Choroid plexus epithelial cell (primary cell): ENCODE results near the gene CD63.

ENCODE experiments used
- DNase-seq: peaks from one replicate; pipeline ENCODE4 v3.0.0-alpha.2; 2010; ENCODE audit warnings: low read depth
- H3K4me3 ChIP-seq: 2 replicates; pipeline ENCODE4 v1.5.1; 2011; ENCODE audit warnings: low read depth, mild to moderate bottlenecking, control low read depth, low read length, moderate library complexity
- CTCF ChIP-seq: conservative IDR thresholded peaks from 2 replicates; pipeline ENCODE4 v1.5.1; 2011; ENCODE audit warnings: low read depth, mild to moderate bottlenecking, control low read depth, inconsistent platforms, low read length, moderate library complexity

Gene CD63

GRCh38 chr12:55738123-55739024 lies 9.6 kb upstream of the CD63 start:
- peak; percentile 75 for TF ChIP-seq CTCF
- peak; percentile 91 for DNase-seq
- peak overlapping the region; percentile 69 for H3K4me3 ChIP-seq

- DNase-seq, result no peak
- no peak for TF ChIP-seq CTCF
- H3K4me3 ChIP-seq, result peak overlapping the region; percentile 69
These were observed 8.8 kb upstream of the CD63 start for GRCh38 chr12:55737581-55738122.

GRCh38 chr12:55736780-55737580 lies 8.2 kb upstream of the CD63 start:
- DNase-seq, result peak; percentile 84
- no peak overlapping the region for H3K4me3 ChIP-seq
- peak; percentile 96 for TF ChIP-seq CTCF

GRCh38 chr12:55736076-55736475 lies 7.3 kb upstream of the CD63 start:
- TF ChIP-seq CTCF, result no peak
- no peak for DNase-seq
- no peak overlapping the region for H3K4me3 ChIP-seq

GRCh38 chr12:55734595-55734994 lies 5.8 kb upstream of the CD63 start:
- no peak for DNase-seq
- no peak for TF ChIP-seq CTCF
- H3K4me3 ChIP-seq, result no peak overlapping the region

- no peak for TF ChIP-seq CTCF
- no peak overlapping the region for H3K4me3 ChIP-seq
These were observed 5.0 kb upstream of the CD63 start for GRCh38 chr12:55733858-55734257.

More at GRCh38 chr12:55733858-55734257, 5.0 kb upstream of the CD63 start:
- no peak for DNase-seq
